GM20431 (cell line): ENCODE measurements around the gene NDUFS7.

Experiments used
- in situ Hi-C: fragments of 300-500 bp; cut with MseI, MboI; formaldehyde crosslinking; loops from one replicate; pipeline ENCODE4 v1.15.0; 2020; ENCODE audit warnings: low sequenced_read_pairs; ENCODE audit not compliant: unreplicated experiment

The NDUFS7 gene

GRCh38 chr19:1440418-1440801 lies 56.7 kb downstream of the NDUFS7 start:
- in situ Hi-C loops: no loop called here

DNA sequence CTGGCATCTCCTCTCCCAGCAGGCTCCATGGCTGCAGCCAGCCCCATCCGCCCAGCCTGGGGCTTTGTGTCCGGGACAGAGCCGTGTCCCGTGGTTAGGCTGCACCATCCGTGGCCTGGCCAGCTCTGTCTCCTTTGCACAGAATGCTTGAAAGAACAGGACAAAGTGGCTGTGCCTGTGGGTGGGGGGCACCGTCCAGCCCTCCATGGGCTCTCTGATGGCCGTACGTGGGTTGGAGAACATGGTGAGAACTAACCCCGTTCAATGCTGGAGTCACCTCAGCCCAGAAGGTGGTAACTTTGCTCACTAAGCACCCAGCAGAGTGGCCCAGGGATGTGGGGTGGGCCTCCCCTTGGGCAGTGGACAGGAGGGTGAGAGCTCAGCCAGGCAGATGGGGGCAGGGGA lies 57.3 kb downstream of the NDUFS7 start:
- in situ Hi-C loops: no loop called here

DNA sequence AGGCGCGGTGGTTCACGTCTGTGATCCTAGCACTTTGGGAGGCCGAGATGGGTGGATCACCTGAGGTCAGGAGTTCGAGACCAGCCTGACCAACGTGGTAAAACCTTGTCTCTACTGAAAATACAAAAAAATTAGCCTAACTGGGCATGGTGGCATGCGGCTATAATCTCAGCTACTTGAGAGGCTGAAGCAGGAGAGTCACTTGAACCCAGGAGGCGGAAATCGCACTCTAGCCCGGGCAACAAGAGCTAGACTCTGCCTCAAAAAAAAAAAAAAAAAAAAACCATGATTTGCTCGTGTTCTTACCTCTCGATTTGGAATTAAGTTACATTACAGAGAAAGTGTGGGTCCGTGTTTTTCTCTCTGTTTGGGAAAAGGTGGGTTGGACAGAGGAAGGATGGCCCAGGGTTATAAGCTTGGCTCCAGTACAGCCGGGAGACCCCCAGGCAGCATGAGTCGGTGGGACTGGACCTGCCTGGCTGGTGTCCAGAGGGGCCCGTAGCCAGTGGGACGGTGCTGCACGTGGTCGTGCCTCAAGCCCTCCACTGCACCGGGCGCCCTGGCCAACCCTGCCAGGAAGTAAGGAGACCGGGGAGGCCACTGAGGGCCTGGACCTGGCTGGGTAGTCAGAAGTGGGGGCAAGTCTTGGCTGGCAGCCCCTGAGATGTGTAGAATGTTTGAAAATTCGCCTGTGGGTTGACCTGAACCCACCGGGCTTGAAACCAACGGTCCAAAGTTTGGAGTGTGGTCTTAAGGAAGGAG lies 58.2 kb downstream of the NDUFS7 start:
- in situ Hi-C loops: no loop called here
